KMS-11 (cell line): ENCODE data around the gene KIF7.

Experiments
- H2AFZ ChIP-seq: fragments of 200-600 bp; sonication (generic); 2 replicates; pipeline ENCODE4 v1.6.1; 2016; ENCODE audit warnings: antibody characterized with exemption, mixed run types, low read depth
- H3K27ac ChIP-seq: fragments of 200-600 bp; sonication (generic); 2 replicates; pipeline ENCODE4 v1.6.1; 2016; ENCODE audit warnings: mild to moderate bottlenecking, mixed run types
- H3K27me3 ChIP-seq: fragments of 200-600 bp; sonication (generic); 2 replicates; pipeline ENCODE4 v1.6.1; 2017; ENCODE audit warnings: mild to moderate bottlenecking, low read depth, mixed run types, moderate library complexity; ENCODE audit not compliant: insufficient read depth
- H3K36me3 ChIP-seq: fragments of 200-600 bp; sonication (generic); 2 replicates; pipeline ENCODE4 v1.6.1; 2017; ENCODE audit warnings: mild to moderate bottlenecking, mixed run types; ENCODE audit not compliant: insufficient read depth
- H3K4me1 ChIP-seq: fragments of 200-600 bp; sonication (generic); 2 replicates; pipeline ENCODE4 v1.6.1; 2016; ENCODE audit warnings: mild to moderate bottlenecking, low read depth, mixed run types; ENCODE audit not compliant: poor library complexity, severe bottlenecking
- H3K4me2 ChIP-seq: fragments of 200-600 bp; sonication (generic); 2 replicates; pipeline ENCODE4 v1.7.0; 2016; ENCODE audit warnings: mild to moderate bottlenecking, mixed run types
- H3K4me3 ChIP-seq: fragments of 200-600 bp; sonication (generic); IDR thresholded peaks from 2 replicates; pipeline ENCODE4 v1.6.1; 2017; ENCODE audit warnings: low read depth, low read length, mixed read lengths; ENCODE audit not compliant: insufficient read depth
- H3K79me2 ChIP-seq: fragments of 200-600 bp; sonication (generic); 2 replicates; pipeline ENCODE4 v1.6.1; 2016; ENCODE audit warnings: low read depth, mixed run types; ENCODE audit not compliant: insufficient read depth
- H3K9ac ChIP-seq: fragments of 200-600 bp; sonication (generic); 2 replicates; pipeline ENCODE4 v1.6.1; 2016; ENCODE audit warnings: mild to moderate bottlenecking, mixed run types
- H4K20me1 ChIP-seq: fragments of 200-600 bp; sonication (generic); 2 replicates; pipeline ENCODE4 v1.6.1; 2016; ENCODE audit warnings: mild to moderate bottlenecking, mixed run types; ENCODE audit not compliant: insufficient read depth
- CTCF ChIP-seq: fragments of 200-600 bp; sonication (generic); conservative IDR thresholded peaks from 2 replicates; pipeline ENCODE4 v1.6.1; 2017; ENCODE audit warnings: low read depth, mild to moderate bottlenecking, antibody characterized with exemption, low read length, moderate library complexity, mixed read lengths

KIF7 gene

GRCh38 chr15:89630260-89630659 is 25.0 kb downstream of the KIF7 start:
- no peak overlapping the region for H3K9ac ChIP-seq
- no peak overlapping the region for H3K27ac ChIP-seq
- H3K4me2 ChIP-seq = no peak overlapping the region
- no peaks in the 10 kb centered on the region for H3K79me2 ChIP-seq
- H3K27me3 ChIP-seq = no peaks in the 10 kb centered on the region
- H3K4me3 ChIP-seq = no peak overlapping the region
- no peaks in the 10 kb centered on the region for H3K4me1 ChIP-seq
- no peak for TF ChIP-seq CTCF
- no peaks in the 10 kb centered on the region for H4K20me1 ChIP-seq
- peaks cover 7% of the 10 kb centered on the region for H3K36me3 ChIP-seq
- no peak overlapping the region for H2AFZ ChIP-seq

DNA sequence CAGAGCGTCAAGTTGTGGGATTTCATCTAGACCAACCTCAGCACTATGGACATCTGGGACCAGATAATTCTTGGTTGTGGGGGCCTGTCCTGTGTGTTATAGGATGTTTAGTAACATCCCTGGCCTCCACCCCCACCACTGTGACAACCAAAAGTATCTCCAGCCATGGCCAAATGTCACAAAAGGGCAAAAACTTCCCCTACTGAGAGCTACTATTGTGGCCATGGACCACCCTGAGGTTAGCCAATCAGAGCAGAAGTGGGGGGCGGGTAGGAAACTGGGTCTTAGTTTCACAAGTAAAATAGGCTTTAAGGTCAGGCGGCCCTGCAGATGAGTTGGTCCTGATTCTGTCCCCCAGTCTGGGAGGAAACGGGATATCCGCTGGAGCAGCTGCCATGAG is 25.4 kb downstream of the KIF7 start:
- Histone ChIP-seq H2AFZ (no peak overlapping the region), H3K4me3 (no peak overlapping the region), H3K27me3 (no peaks in the 10 kb centered on the region), H3K4me2 (no peak overlapping the region), H3K36me3 (peaks cover 7% of the 10 kb centered on the region), H3K79me2 (no peaks in the 10 kb centered on the region), H3K27ac (no peak overlapping the region), H3K4me1 (no peaks in the 10 kb centered on the region), H4K20me1 (no peaks in the 10 kb centered on the region), H3K9ac (no peak overlapping the region)
- no peak for TF ChIP-seq CTCF

GRCh38 chr15:89628806-89629715 is 26.2 kb downstream of the KIF7 start:
- H3K27me3 ChIP-seq = no peaks in the 10 kb centered on the region
- H2AFZ ChIP-seq = no peak overlapping the region
- H3K4me1 ChIP-seq = no peaks in the 10 kb centered on the region
- H3K79me2 ChIP-seq = no peaks in the 10 kb centered on the region
- H3K9ac ChIP-seq = no peak overlapping the region
- H3K4me3 ChIP-seq = no peak overlapping the region
- no peak overlapping the region for H3K27ac ChIP-seq
- no peaks in the 10 kb centered on the region for H4K20me1 ChIP-seq
- H3K4me2 ChIP-seq = no peak overlapping the region
- no peak for TF ChIP-seq CTCF
- peaks cover 7% of the 10 kb centered on the region for H3K36me3 ChIP-seq

GRCh38 chr15:89628301-89628700 is 27.0 kb downstream of the KIF7 start:
- Histone ChIP-seq H3K79me2 (no peaks in the 10 kb centered on the region), H3K4me3 (no peak overlapping the region), H4K20me1 (no peaks in the 10 kb centered on the region), H3K36me3 (peaks cover 7% of the 10 kb centered on the region), H3K9ac (no peak overlapping the region), H3K4me1 (no peaks in the 10 kb centered on the region), H3K4me2 (no peak overlapping the region), H3K27me3 (no peaks in the 10 kb centered on the region), H2AFZ (no peak overlapping the region), H3K27ac (no peak overlapping the region)
- no peak for TF ChIP-seq CTCF
